OCI-LY3 (cell line): ENCODE results near the gene SLC34A1.

Experiments
- CTCF ChIP-seq: fragments of 200-600, 300-600 bp; sonication (generic); IDR thresholded peaks from 2 replicates; pipeline ENCODE4 v1.5.1; 2014; ENCODE audit warnings: antibody characterized with exemption, low read length, low read depth
- EZH2phosphoT487 ChIP-seq: fragments of 200-600 bp; shearing (Covaris generic); IDR thresholded peaks from 2 replicates; pipeline ENCODE4 v1.6.1; 2018; ENCODE audit warnings: antibody characterized with exemption, mixed run types, low read depth

DNA sequence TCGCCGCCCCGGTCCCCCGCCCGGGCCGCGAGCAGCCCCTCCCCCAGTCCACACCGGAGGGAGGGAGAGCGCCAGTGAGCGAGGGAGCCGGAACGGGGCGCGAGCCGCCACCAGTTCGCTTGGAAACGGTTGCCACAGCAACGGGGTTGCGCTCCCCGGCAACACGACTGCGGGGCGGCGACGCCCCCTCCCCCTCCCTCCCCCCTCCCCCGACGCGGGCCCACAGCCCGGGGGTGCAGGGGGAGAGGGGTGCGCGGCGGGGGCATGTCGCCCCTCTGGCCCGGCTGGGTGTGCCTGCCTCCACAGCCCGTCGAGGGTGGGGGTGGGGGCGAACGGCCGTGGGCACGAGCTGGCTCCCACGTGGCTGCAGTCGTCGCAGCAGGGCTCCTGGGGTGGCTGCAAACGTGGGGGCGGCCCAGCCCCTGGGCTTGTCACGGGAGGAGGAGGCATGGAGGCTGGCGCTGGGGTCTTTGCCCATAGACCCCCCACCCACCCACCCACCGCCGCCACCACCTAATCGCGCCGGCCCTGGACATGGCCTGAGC lies 62.9 kb downstream of the SLC34A1 start:
- TF ChIP-seq CTCF (no peak), EZH2phosphoT487 (no peak)
